Measurements from ENCODE around the gene CACNA2D3. TPM values are rescaled to one million over a fixed set of nuclear protein-coding genes. Genes with fewer than 3 reads are reported as not detected.

The CACNA2D3 gene
- polyA plus RNA-seq, 1 donor from 2014 or later: 26.2 TPM

DNA sequence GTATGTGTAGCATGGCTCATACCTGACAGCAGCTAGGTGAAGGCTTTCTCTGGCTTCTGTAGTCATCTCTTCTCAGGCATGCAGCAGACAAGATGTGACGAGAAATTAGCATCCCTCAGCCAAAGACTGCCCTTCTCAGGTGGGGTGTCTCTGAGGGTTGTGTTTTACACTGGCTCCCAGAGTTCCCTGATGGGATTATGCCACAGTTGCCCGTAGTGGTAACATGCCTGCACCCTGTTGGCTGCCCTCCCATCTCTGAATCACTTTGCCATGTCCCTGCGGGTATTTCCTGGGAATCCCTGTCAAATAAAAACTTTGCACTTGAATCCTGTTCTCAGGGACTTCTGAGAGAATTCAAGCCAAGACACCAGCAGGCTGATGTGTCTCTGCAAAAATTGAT is 735.0 kb downstream of the CACNA2D3 start (continued):
- TF ChIP-seq EP300 (conservative IDR thresholded peaks at IDR 0.05; ENCODE audit: poor library complexity, severe bottlenecking) (no peak), RAD21 (conservative IDR thresholded peaks at IDR 0.05) (no peak)

DNA sequence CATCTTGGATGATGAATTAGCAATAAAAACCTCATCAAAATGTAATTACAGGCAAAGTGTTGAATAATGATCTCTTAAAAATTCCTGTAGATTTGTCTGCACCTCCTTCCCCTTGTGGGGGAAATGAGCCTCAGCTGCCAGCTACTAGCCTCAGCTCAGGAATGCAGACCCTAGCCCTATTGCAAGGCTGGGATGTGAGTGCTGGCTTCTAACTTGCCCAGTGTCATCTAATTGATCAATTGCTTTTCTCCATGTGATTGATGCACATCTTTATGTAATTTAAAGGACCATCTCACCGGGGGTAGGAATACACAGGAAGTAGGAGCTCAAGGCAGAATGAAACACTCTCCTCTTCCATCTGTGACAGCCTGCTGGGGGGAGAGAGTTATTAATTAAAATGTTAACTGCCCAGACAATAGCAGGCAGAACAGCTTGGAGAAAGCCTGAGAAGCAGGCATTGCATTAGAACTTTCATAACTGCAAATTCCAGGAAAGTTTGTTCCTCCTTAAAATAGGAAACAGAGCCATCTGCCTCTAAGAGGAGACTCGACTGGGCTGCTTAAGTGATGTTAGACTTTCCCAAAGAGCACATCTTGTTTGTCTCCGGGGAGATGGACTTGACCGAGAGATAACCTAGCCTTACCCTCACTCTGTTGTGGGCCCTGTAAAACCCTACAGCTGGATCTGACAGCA is 735.9 kb downstream of the CACNA2D3 start:
- Histone ChIP-seq H3K9ac (ENCODE audit: low read length) (no peak overlapping the region), H3K36me3 (ENCODE audit: insufficient read depth, low read length) (no peaks in the 10 kb centered on the region), H2AFZ (ENCODE audit: low read depth, low read length) (no peak overlapping the region), H3K4me2 (ENCODE audit: low read length) (no peak overlapping the region), H3K9me2 (ENCODE audit: insufficient read depth, low read length) (no peaks in the 10 kb centered on the region), H4K20me1 (ENCODE audit: insufficient read depth) (no peaks in the 10 kb centered on the region), H3F3A (ENCODE audit: insufficient read depth, low read length, poor library complexity, severe bottlenecking) (no peaks in the 10 kb centered on the region), H3K27ac (ENCODE audit: low read length) (no peak overlapping the region), H3K4me3 (ENCODE audit: low read length) (no peak overlapping the region), H3K9me3 (ENCODE audit: low read length) (no peaks in the 10 kb centered on the region), H3K27me3 (ENCODE audit: insufficient read depth, low read depth, low read length) (no peaks in the 10 kb centered on the region), H3K79me2 (replicated peaks; ENCODE audit: insufficient read depth, low read length) (no peaks in the 10 kb centered on the region)
- TF ChIP-seq TAF1 (IDR thresholded peaks at IDR 0.05; ENCODE audit: low read depth): no peak
- TF ChIP-seq, protein P1, sequence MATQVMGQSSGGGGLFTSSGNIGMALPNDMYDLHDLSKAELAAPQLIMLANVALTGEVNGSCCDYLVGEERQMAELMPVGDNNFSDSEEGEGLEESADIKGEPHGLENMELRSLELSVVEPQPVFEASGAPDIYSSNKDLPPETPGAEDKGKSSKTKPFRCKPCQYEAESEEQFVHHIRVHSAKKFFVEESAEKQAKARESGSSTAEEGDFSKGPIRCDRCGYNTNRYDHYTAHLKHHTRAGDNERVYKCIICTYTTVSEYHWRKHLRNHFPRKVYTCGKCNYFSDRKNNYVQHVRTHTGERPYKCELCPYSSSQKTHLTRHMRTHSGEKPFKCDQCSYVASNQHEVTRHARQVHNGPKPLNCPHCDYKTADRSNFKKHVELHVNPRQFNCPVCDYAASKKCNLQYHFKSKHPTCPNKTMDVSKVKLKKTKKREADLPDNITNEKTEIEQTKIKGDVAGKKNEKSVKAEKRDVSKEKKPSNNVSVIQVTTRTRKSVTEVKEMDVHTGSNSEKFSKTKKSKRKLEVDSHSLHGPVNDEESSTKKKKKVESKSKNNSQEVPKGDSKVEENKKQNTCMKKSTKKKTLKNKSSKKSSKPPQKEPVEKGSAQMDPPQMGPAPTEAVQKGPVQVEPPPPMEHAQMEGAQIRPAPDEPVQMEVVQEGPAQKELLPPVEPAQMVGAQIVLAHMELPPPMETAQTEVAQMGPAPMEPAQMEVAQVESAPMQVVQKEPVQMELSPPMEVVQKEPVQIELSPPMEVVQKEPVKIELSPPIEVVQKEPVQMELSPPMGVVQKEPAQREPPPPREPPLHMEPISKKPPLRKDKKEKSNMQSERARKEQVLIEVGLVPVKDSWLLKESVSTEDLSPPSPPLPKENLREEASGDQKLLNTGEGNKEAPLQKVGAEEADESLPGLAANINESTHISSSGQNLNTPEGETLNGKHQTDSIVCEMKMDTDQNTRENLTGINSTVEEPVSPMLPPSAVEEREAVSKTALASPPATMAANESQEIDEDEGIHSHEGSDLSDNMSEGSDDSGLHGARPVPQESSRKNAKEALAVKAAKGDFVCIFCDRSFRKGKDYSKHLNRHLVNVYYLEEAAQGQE (IDR thresholded peaks at IDR 0.05; ENCODE audit: borderline replicate concordance): no peak
- TF ChIP-seq SMC3 (conservative IDR thresholded peaks at IDR 0.05; ENCODE audit: poor library complexity): no peak
- no peak for TF ChIP-seq EZH2 (IDR thresholded peaks at IDR 0.05; ENCODE audit: borderline replicate concordance, insufficient read depth, low read length, poor library complexity, severe bottlenecking)
- TF ChIP-seq POLR2AphosphoS5 (IDR thresholded peaks at IDR 0.05): no peak
- TF ChIP-seq EP300 (conservative IDR thresholded peaks at IDR 0.05; ENCODE audit: poor library complexity, severe bottlenecking): no peak
- TF ChIP-seq MXI1 (conservative IDR thresholded peaks at IDR 0.05; ENCODE audit: poor library complexity, severe bottlenecking): no peak

DNA sequence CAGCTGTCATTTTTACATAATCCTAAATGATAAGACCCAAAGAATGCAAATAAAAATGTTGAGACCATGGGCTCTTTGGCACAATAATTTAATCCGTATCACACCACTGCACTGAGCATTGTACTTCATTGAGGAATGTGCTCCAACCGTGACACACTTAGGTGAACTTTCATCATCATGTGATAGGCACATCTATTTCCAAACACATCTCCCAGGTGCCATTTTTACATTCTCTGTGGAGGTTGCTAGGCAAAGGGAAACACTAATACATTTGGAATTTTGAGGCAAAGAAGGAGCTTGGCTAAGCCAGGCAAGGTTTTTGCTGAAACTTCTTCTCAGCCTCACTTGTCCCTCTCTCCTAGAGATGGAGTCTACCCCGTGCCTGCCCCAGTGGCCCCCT is 736.8 kb downstream of the CACNA2D3 start:
- Histone ChIP-seq H3K27me3 (ENCODE audit: insufficient read depth, low read depth, low read length) (no peaks in the 10 kb centered on the region), H3K36me3 (ENCODE audit: insufficient read depth, low read length) (no peaks in the 10 kb centered on the region), H3K9me3 (ENCODE audit: low read length) (no peaks in the 10 kb centered on the region), H4K20me1 (ENCODE audit: insufficient read depth) (no peaks in the 10 kb centered on the region), H2AFZ (ENCODE audit: low read depth, low read length) (no peak overlapping the region), H3K9ac (ENCODE audit: low read length) (no peak overlapping the region), H3K79me2 (replicated peaks; ENCODE audit: insufficient read depth, low read length) (no peaks in the 10 kb centered on the region), H3F3A (ENCODE audit: insufficient read depth, low read length, poor library complexity, severe bottlenecking) (no peaks in the 10 kb centered on the region), H3K27ac (ENCODE audit: low read length) (no peak overlapping the region), H3K4me3 (ENCODE audit: low read length) (no peak overlapping the region), H3K9me2 (ENCODE audit: insufficient read depth, low read length) (no peaks in the 10 kb centered on the region), H3K4me2 (ENCODE audit: low read length) (no peak overlapping the region)
- TF ChIP-seq SMC3 (conservative IDR thresholded peaks at IDR 0.05; ENCODE audit: poor library complexity): no peak
- no peak for TF ChIP-seq MXI1 (conservative IDR thresholded peaks at IDR 0.05; ENCODE audit: poor library complexity, severe bottlenecking)
- no peak for TF ChIP-seq TAF1 (IDR thresholded peaks at IDR 0.05; ENCODE audit: low read depth)
- TF ChIP-seq POLR2AphosphoS5 (IDR thresholded peaks at IDR 0.05): no peak
- TF ChIP-seq, protein P2, sequence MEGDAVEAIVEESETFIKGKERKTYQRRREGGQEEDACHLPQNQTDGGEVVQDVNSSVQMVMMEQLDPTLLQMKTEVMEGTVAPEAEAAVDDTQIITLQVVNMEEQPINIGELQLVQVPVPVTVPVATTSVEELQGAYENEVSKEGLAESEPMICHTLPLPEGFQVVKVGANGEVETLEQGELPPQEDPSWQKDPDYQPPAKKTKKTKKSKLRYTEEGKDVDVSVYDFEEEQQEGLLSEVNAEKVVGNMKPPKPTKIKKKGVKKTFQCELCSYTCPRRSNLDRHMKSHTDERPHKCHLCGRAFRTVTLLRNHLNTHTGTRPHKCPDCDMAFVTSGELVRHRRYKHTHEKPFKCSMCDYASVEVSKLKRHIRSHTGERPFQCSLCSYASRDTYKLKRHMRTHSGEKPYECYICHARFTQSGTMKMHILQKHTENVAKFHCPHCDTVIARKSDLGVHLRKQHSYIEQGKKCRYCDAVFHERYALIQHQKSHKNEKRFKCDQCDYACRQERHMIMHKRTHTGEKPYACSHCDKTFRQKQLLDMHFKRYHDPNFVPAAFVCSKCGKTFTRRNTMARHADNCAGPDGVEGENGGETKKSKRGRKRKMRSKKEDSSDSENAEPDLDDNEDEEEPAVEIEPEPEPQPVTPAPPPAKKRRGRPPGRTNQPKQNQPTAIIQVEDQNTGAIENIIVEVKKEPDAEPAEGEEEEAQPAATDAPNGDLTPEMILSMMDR (IDR thresholded peaks at IDR 0.05; ENCODE audit: poor library complexity, severe bottlenecking): no peak
- TF ChIP-seq, protein P1 (IDR thresholded peaks at IDR 0.05; ENCODE audit: borderline replicate concordance): no peak
- no peak for TF ChIP-seq EP300 (conservative IDR thresholded peaks at IDR 0.05; ENCODE audit: poor library complexity, severe bottlenecking)
- no peak for TF ChIP-seq EZH2 (IDR thresholded peaks at IDR 0.05; ENCODE audit: borderline replicate concordance, insufficient read depth, low read length, poor library complexity, severe bottlenecking)

Measured in neural cell (in vitro differentiated cells).